H1 (cell line): Measurements from ENCODE around the gene NEUROG1. TPM values are rescaled to one million over a fixed set of nuclear protein-coding genes. Genes with fewer than 3 reads are reported as not detected.

Experiments used
- CTCF ChIA-PET: fragments of 300-600 bp; sonication (Branson Sonifier 250); formaldehyde crosslinking; loops from one replicate; lab custom pipeline; 2021; ENCODE audit not compliant: partially characterized antibody; lab: Charles Lee
- POLR2A ChIA-PET: fragments of 300-600 bp; sonication (Branson Sonifier 250); formaldehyde crosslinking; loops from one replicate; lab custom pipeline; 2021; ENCODE audit warnings: inconsistent platforms; ENCODE audit not compliant: partially characterized antibody; lab: Charles Lee
- DNase-seq, 2 experiments: peaks; one replicate each; pipeline versions ENCODE4 v3.0.0 to v3.0.0-alpha.2; 2010 to 2022; ENCODE audit warnings: low spot score in 2 of 2, low read depth in 1 of 2, mixed read lengths in 1 of 2
- FAIRE-seq: peaks from 2 replicates; lab custom pipeline; 2011; peaks lifted over from hg19 to GRCh38; lab: Jason Lieb, UNC
- H2AFZ ChIP-seq: 2 replicates; pipeline ENCODE4 v1.8.1; 2012; ENCODE audit warnings: low read length, inconsistent platforms
- H2AK5ac ChIP-seq: 2 replicates; pipeline ENCODE4 v1.6.1; 2013; ENCODE audit warnings: low read depth, low read length
- H2BK120ac ChIP-seq: replicated peaks from 2 replicates; pipeline ENCODE3; 2013; ENCODE audit warnings: low read depth, low read length, inconsistent platforms
- H2BK12ac ChIP-seq: 2 replicates; pipeline ENCODE4 v1.6.1; 2013; ENCODE audit warnings: low read depth, low read length
- H2BK15ac ChIP-seq: 2 replicates; pipeline ENCODE4 v1.6.1; 2013; ENCODE audit warnings: low read length
- H2BK20ac ChIP-seq: 2 replicates; pipeline ENCODE4 v1.6.1; 2013; ENCODE audit warnings: low read length
- H2BK5ac ChIP-seq: 2 replicates; pipeline ENCODE4 v1.6.1; 2013; ENCODE audit warnings: low read depth, low read length
- H3K14ac ChIP-seq: 2 replicates; pipeline ENCODE4 v1.6.1; 2013; ENCODE audit warnings: inconsistent platforms; ENCODE audit not compliant: insufficient read length
- H3K18ac ChIP-seq: 2 replicates; pipeline ENCODE4 v1.6.1; 2013; ENCODE audit warnings: low read length; ENCODE audit errors: extremely low read depth
- H3K23ac ChIP-seq: 2 replicates; pipeline ENCODE4 v1.6.1; 2013; ENCODE audit warnings: inconsistent platforms; ENCODE audit not compliant: insufficient read length
- H3K23me2 ChIP-seq: 2 replicates; pipeline ENCODE4 v1.6.1; 2013; ENCODE audit warnings: low read depth, low read length
- H3K27ac ChIP-seq: 2 replicates; pipeline ENCODE4 v1.6.1; 2011; ENCODE audit warnings: low read depth, low read length, inconsistent platforms
- H3K27me3 ChIP-seq, 4 experiments: replicated peaks in 1 of 4; 1 replicate in 1 of 4; 2 replicates in 3 of 4; pipeline versions ENCODE4 v1.6.1 to v1.8.1; 2011 to 2013; ENCODE audit warnings: low read length in 3 of 4, mild to moderate bottlenecking in 3 of 4, inconsistent platforms in 2 of 4, mixed read lengths in 2 of 4, moderate library complexity in 1 of 4; ENCODE audit not compliant: control insufficient read depth in 3 of 4, insufficient read depth in 3 of 4; ENCODE audit errors: extremely low read depth in 1 of 4
- H3K36me3 ChIP-seq, 4 experiments: 2 replicates each; pipeline versions ENCODE4 v1.6.1 to v1.8.1; 2011 to 2013; ENCODE audit warnings: mild to moderate bottlenecking in 4 of 4, low read length in 3 of 4, moderate library complexity in 2 of 4, control low read depth in 1 of 4, inconsistent platforms in 1 of 4; ENCODE audit not compliant: insufficient read depth in 4 of 4, control insufficient read depth in 2 of 4
- H3K4ac ChIP-seq: replicated peaks from 2 replicates; pipeline ENCODE3; 2013; ENCODE audit warnings: low read length, low read depth, mixed read lengths, inconsistent platforms; ENCODE audit not compliant: insufficient read length
- H3K4me1 ChIP-seq, 4 experiments: replicated peaks in 1 of 4; 1 replicate in 1 of 4; 2 replicates in 3 of 4; pipeline versions ENCODE4 v1.6.1 to v1.8.1; 2011 to 2013; ENCODE audit warnings: low read length in 3 of 4, inconsistent platforms in 2 of 4, mixed read lengths in 1 of 4; ENCODE audit not compliant: insufficient read depth in 4 of 4, control insufficient read depth in 3 of 4
- H3K4me2 ChIP-seq, 2 experiments: 2 replicates each; pipeline versions ENCODE4 v1.6.1 to v1.8.1; 2011 to 2013; ENCODE audit warnings: low read depth in 2 of 2, low read length in 2 of 2, control low read depth in 1 of 2, inconsistent platforms in 1 of 2, mild to moderate bottlenecking in 1 of 2; ENCODE audit not compliant: insufficient read depth in 1 of 2
- H3K4me3 ChIP-seq, 4 experiments: fragments of 200-600, 300-600 bp in 1 of 4; sonication (generic), shearing (Covaris generic), sonication (Bioruptor Twin) in 1 of 4; 2 replicates each; pipeline versions ENCODE4 v1.5.1 to v1.8.1; 2011 to 2016; ENCODE audit warnings: low read length in 4 of 4, low read depth in 3 of 4, control low read depth in 2 of 4, inconsistent platforms in 2 of 4, mild to moderate bottlenecking in 2 of 4, mixed read lengths in 1 of 4, moderate library complexity in 1 of 4; ENCODE audit not compliant: insufficient read depth in 2 of 4; ENCODE audit errors: extremely low read depth in 1 of 4
- H3K56ac ChIP-seq: replicated peaks from 2 replicates; pipeline ENCODE3; 2013; ENCODE audit warnings: low read depth, mild to moderate bottlenecking, mixed read lengths, low read length, inconsistent platforms; ENCODE audit not compliant: insufficient read length
- H3K79me1 ChIP-seq: 2 replicates; pipeline ENCODE4 v1.6.1; 2013; ENCODE audit warnings: low read depth, low read length, control low read depth
- H3K79me2 ChIP-seq, 2 experiments: 2 replicates each; pipeline versions ENCODE4 v1.6.1 to v1.8.1; 2012 to 2013; ENCODE audit warnings: low read length in 2 of 2, mild to moderate bottlenecking in 2 of 2, inconsistent platforms in 1 of 2; ENCODE audit not compliant: insufficient read depth in 2 of 2, control insufficient read depth in 1 of 2
- H3K9ac ChIP-seq, 4 experiments: replicated peaks in 1 of 4; 1 replicate in 1 of 4; 2 replicates in 3 of 4; pipeline versions ENCODE4 v1.6.1 to v1.8.1; 2011 to 2013; ENCODE audit warnings: low read depth in 3 of 4, low read length in 3 of 4, control low read depth in 2 of 4, mild to moderate bottlenecking in 2 of 4, moderate library complexity in 2 of 4, inconsistent platforms in 1 of 4; ENCODE audit errors: extremely low read depth in 1 of 4
- H3K9me3 ChIP-seq, 2 experiments: 2 replicates each; pipeline versions ENCODE4 v1.6.1 to v1.8.1; 2012 to 2013; ENCODE audit warnings: mild to moderate bottlenecking in 2 of 2, moderate library complexity in 2 of 2, control low read depth in 1 of 2, inconsistent platforms in 1 of 2, low read depth in 1 of 2, low read length in 1 of 2, mixed read lengths in 1 of 2; ENCODE audit not compliant: insufficient read depth in 2 of 2
- H4K20me1 ChIP-seq, 2 experiments: replicated peaks in 1 of 2; 2 replicates each; pipeline versions ENCODE3 to v1.8.1; 2011 to 2013; ENCODE audit warnings: inconsistent platforms in 2 of 2, low read length in 2 of 2, mild to moderate bottlenecking in 1 of 2; ENCODE audit not compliant: insufficient read depth in 2 of 2, control insufficient read depth in 1 of 2
- H4K5ac ChIP-seq: 2 replicates; pipeline ENCODE4 v1.6.1; 2013; ENCODE audit warnings: low read length, low read depth, mixed read lengths, inconsistent platforms; ENCODE audit not compliant: insufficient read length
- H4K8ac ChIP-seq: 2 replicates; pipeline ENCODE4 v1.8.0; 2013; ENCODE audit warnings: mild to moderate bottlenecking, moderate library complexity, low read length, inconsistent platforms; ENCODE audit not compliant: insufficient read depth; ENCODE audit errors: extremely low read depth
- H4K91ac ChIP-seq: replicated peaks from 2 replicates; pipeline ENCODE3; 2013; ENCODE audit warnings: low read length, mixed read lengths, inconsistent platforms; ENCODE audit not compliant: insufficient read length
- CHD2 ChIP-seq: IDR thresholded peaks from 2 replicates; pipeline ENCODE4 v1.6.1; 2012; ENCODE audit warnings: low read length, improper control_type of control experiment
- CTCF ChIP-seq, 3 experiments: IDR thresholded peaks; 1 replicate in 2 of 3; 2 replicates in 1 of 3; pipeline versions ENCODE4 v1.5.1 to v1.6.1; 2011; ENCODE audit warnings: low read length in 3 of 3, mild to moderate bottlenecking in 3 of 3, inconsistent platforms in 2 of 3, low read depth in 1 of 3, moderate library complexity in 1 of 3; ENCODE audit not compliant: insufficient read depth in 1 of 3; ENCODE audit errors: control extremely low read depth in 1 of 3
- FOSL1 ChIP-seq: IDR thresholded peaks from 2 replicates; pipeline ENCODE4 v1.6.1; 2011; ENCODE audit warnings: mild to moderate bottlenecking, low read depth, low read length, moderate library complexity; ENCODE audit not compliant: insufficient read depth
- GABPA ChIP-seq: IDR thresholded peaks from 2 replicates; pipeline ENCODE4 v1.6.1; 2011; ENCODE audit warnings: mild to moderate bottlenecking, low read length, moderate library complexity, borderline replicate concordance; ENCODE audit not compliant: insufficient read depth
- RBBP5 ChIP-seq: IDR thresholded peaks from 2 replicates; pipeline ENCODE4 v1.7.1; 2012; ENCODE audit warnings: low read depth, mild to moderate bottlenecking, inconsistent platforms, low read length, moderate library complexity, borderline replicate concordance
- SUZ12 ChIP-seq: fragments of 200-600 bp; sonication (generic); IDR thresholded peaks from 2 replicates; pipeline ENCODE4 v1.6.1; 2012; ENCODE audit warnings: mild to moderate bottlenecking, inconsistent platforms, low read length, moderate library complexity, mixed read lengths
- WGBS, 2 experiments: shearing (Covaris generic) in 1 of 2; methylation state at CpG; one replicate each; pipeline versions ENCODE4 v1.1.6 to v1.1.7; 2013 to 2015; ENCODE audit warnings: low lambda C conversion rate in 2 of 2, mixed read lengths in 2 of 2, inconsistent platforms in 1 of 2, low coverage in 1 of 2, missing lambda C conversion rate in 1 of 2; ENCODE audit not compliant: insufficient replicate concordance in 2 of 2, insufficient coverage in 1 of 2, insufficient read length in 1 of 2; ENCODE audit errors: extremely low coverage in 1 of 2, missing lambda C conversion rate in 1 of 2; 5-methylcytosine and 5-hydroxymethylcytosine counted together
- polyA plus RNA-seq, 7 experiments: library from polyadenylated mRNA; depleted of rRNA in 3 of 7; stranded (reverse) in 5 of 7; unstranded in 2 of 7; fragments of >200 nt in 5 of 7; fragments of 200-250 nt in 2 of 7; gene quantifications; 1 replicate in 5 of 7; 2 replicates in 1 of 7; 4 replicates in 1 of 7; pipeline versions ENCODE4 v1.2.1 to v1.2.3, GENCODE V29; 2011 to 2013; ENCODE audit warnings: missing spikeins in 2 of 7, mixed read lengths in 2 of 7
- total RNA-seq: library from RNA; stranded (reverse); fragmentation: NEBNext Ultra II Directional; extraction: Animal tissue kit (Norgen Biotek cat#: 25700); gene quantifications from 2 replicates; pipeline ENCODE4 v1.2.1, GENCODE V29; 2021
- TF ChIP-seq, protein P1 (sequence below): IDR thresholded peaks from 2 replicates; pipeline ENCODE4 v1.6.1; 2012; ENCODE audit warnings: low read length, inconsistent platforms
- TF ChIP-seq, protein P2 (sequence below): IDR thresholded peaks from 2 replicates; pipeline ENCODE4 v1.6.1; 2012; ENCODE audit warnings: inconsistent platforms

The NEUROG1 gene
- total and polyA plus RNA-seq, 2 of the 8 experiments (the other 6 are each of a cell fraction or from before 2014, with no cell fraction given): not detected

DNA sequence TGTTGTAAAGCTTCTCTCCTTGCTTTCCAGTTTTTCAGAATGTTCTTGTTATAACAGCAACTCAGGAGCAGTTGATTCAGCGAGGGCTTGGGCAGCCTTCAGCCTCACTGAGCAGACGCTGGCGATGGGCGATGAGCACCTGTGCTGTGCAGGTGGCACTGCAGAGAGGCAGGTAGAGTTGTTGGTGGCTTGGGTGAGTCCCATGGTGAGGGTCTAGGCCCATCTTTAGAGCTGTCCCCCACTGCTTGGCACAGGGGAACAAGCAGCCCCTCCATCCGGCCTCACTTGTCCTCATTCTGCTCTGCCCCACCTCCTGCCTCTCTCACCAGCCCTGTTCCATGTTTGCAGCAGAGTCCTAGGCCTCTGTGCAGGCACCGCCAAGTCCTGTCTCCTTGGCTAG lies 49.2 kb upstream of the NEUROG1 start:
- Histone ChIP-seq H3K23me2 (no peaks in the 10 kb centered on the region), H3K36me3 (no peaks in the 10 kb centered on the region), H3K9ac (no peak overlapping the region), H3K9me3 (0 out of 4 replicates have a peak, but pooled peaks cover 0 to 3% of the 10 kb centered on the region in 2 experiments), H3K27me3 (peaks cover 4 to 11% (median 7%) of the 10 kb centered on the region in 4 experiments), H2BK12ac (no peak overlapping the region), H3K79me2 (no peaks in the 10 kb centered on the region), H3K56ac (no peak overlapping the region), H3K4ac (no peak overlapping the region), H4K5ac (no peak overlapping the region), H3K4me2 (no peak overlapping the region), H3K4me3 (no peak overlapping the region), H3K23ac (no peak overlapping the region), H3K27ac (no peak overlapping the region), H2AK5ac (no peak overlapping the region), H2BK15ac (no peak overlapping the region), H2BK120ac (no peak overlapping the region), H3K4me1 (no peaks in the 10 kb centered on the region; a peak in 1 of 7 replicates), H3K18ac (no peak overlapping the region), H3K79me1 (no peaks in the 10 kb centered on the region), H2BK20ac (no peak overlapping the region), H3K14ac (no peak overlapping the region), H4K20me1 (peaks cover 0 to 1% of the 10 kb centered on the region in 2 experiments), H4K8ac (no peak overlapping the region; the same call in 1 of the 2 replicates), H2BK5ac (no peak overlapping the region), H2AFZ (no peak overlapping the region), H4K91ac (no peak overlapping the region)
- CTCF ChIA-PET: interaction anchor here (0.9 to 18.1 kb wide), 4 partner anchors 21 to 144 kb away, joined by 3 to 248 read pairs (median 4); no protein-coding TSS in a partner anchor
- WGBS, 2 experiments: 94% methylated on average over 6 of the region's 6 CpGs; no CpG with 5 or more reads in 1 of the 2 experiments
- DNase-seq (no peak), FAIRE-seq (no peak)
- POLR2A ChIA-PET: no interaction called here
- TF ChIP-seq SUZ12 (no peak), FOSL1 (no peak), RBBP5 (no peak), CHD2 (no peak), CTCF (IDR thresholded peaks at IDR 0.05; ENCODE audit: control extremely low read depth in 1 of 3, insufficient read depth in 1 of 3, low read depth in 1 of 3, low read length in 3 of 3) (no peak), GABPA (no peak)
- TF ChIP-seq, protein P1, sequence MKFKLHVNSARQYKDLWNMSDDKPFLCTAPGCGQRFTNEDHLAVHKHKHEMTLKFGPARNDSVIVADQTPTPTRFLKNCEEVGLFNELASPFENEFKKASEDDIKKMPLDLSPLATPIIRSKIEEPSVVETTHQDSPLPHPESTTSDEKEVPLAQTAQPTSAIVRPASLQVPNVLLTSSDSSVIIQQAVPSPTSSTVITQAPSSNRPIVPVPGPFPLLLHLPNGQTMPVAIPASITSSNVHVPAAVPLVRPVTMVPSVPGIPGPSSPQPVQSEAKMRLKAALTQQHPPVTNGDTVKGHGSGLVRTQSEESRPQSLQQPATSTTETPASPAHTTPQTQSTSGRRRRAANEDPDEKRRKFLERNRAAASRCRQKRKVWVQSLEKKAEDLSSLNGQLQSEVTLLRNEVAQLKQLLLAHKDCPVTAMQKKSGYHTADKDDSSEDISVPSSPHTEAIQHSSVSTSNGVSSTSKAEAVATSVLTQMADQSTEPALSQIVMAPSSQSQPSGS: no peak
- TF ChIP-seq, protein P2, sequence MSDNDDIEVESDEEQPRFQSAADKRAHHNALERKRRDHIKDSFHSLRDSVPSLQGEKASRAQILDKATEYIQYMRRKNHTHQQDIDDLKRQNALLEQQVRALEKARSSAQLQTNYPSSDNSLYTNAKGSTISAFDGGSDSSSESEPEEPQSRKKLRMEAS: no peak
